ENCODE measurements around the gene TARS1.

DNA sequence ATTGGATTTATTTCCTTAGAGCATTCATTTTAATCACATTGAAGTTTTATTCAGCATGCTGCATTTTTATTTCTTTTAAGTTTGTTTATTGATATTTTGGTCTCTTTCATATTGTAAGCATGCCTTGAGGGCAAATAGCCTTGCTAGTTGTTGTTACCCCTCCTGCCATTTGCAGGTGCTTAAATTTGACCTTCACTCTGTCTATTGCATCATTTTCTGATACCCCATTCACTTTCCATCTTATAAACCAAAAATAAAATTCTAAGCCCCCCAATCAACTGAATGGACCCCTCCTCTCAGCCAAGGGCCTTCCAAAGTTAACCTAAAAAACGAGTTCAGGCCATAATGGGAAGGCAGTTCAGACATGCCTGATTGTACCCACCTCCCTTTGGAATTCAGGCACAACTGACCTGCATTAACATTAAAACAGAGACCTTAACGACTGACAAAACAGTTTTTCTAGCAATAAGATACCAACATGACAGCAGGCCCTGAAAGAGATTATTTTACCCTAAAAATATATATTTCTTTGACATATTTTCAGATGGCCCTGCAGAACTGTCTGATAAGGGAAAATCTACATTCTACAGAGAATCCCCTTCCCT is 32.1 kb downstream of the TARS1 start:
- TF ChIP-seq, protein P1, sequence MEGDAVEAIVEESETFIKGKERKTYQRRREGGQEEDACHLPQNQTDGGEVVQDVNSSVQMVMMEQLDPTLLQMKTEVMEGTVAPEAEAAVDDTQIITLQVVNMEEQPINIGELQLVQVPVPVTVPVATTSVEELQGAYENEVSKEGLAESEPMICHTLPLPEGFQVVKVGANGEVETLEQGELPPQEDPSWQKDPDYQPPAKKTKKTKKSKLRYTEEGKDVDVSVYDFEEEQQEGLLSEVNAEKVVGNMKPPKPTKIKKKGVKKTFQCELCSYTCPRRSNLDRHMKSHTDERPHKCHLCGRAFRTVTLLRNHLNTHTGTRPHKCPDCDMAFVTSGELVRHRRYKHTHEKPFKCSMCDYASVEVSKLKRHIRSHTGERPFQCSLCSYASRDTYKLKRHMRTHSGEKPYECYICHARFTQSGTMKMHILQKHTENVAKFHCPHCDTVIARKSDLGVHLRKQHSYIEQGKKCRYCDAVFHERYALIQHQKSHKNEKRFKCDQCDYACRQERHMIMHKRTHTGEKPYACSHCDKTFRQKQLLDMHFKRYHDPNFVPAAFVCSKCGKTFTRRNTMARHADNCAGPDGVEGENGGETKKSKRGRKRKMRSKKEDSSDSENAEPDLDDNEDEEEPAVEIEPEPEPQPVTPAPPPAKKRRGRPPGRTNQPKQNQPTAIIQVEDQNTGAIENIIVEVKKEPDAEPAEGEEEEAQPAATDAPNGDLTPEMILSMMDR (IDR thresholded peaks at IDR 0.05), result no peak
- TF ChIP-seq POLR2A (IDR thresholded peaks at IDR 0.05), result no peak
